Panc1 (cell line): ENCODE measurements around the gene TATDN3. TPM values are rescaled to one million over a fixed set of nuclear protein-coding genes. Genes with fewer than 3 reads are reported as not detected.

ENCODE experiments used
- ATAC-seq: fragments of 200-7000 bp; cut with Tn5 transposase; 2 replicates; pipeline ENCODE4 v1.9.1; 2020; ENCODE audit warnings: mild to moderate bottlenecking, moderate library complexity
- BruUV-seq: library from RNA; stranded (reverse); fragments of 400-500 nt; replicated peaks from 2 replicates; lab custom pipeline; 2021; lab: Mats Ljungman, UMichigan
- CTCF ChIA-PET: fragments of 300-600 bp; sonication (Branson Sonifier 250); formaldehyde crosslinking; loops from one replicate; lab custom pipeline; 2022; ENCODE audit warnings: antibody characterized with exemption; lab: Charles Lee
- POLR2A ChIA-PET: fragments of 300-600 bp; sonication (Branson Sonifier 250); formaldehyde crosslinking; loops from one replicate; lab custom pipeline; 2022; ENCODE audit warnings: antibody characterized with exemption; lab: Charles Lee
- DNase-seq: peaks from one replicate; pipeline ENCODE4 v3.0.0-alpha.2; 2010; ENCODE audit warnings: low read depth, low spot score
- H3K27ac ChIP-seq: 2 replicates; pipeline ENCODE4 v1.5.1; 2011; ENCODE audit warnings: mild to moderate bottlenecking, low read length, inconsistent platforms
- H3K27me3 ChIP-seq: fragments of 200-500 bp; sonication (Bioruptor generic); 2 replicates; pipeline ENCODE4 v1.6.0; 2014; ENCODE audit warnings: low read length, inconsistent platforms; ENCODE audit not compliant: control insufficient read depth, insufficient read depth
- H3K36me3 ChIP-seq: fragments of 200-500 bp; sonication (Bioruptor generic); 2 replicates; pipeline ENCODE4 v1.5.1; 2014; ENCODE audit warnings: inconsistent platforms, mild to moderate bottlenecking, low read length, moderate library complexity; ENCODE audit not compliant: control insufficient read depth, insufficient read depth
- H3K4me1 ChIP-seq: 2 replicates; pipeline ENCODE4 v1.5.1; 2011; ENCODE audit warnings: inconsistent platforms, mild to moderate bottlenecking, low read length, moderate library complexity; ENCODE audit not compliant: control insufficient read depth, insufficient read depth
- H3K4me3 ChIP-seq, 2 experiments: 2 replicates each; pipeline ENCODE4 v1.5.1; 2011 to 2012; ENCODE audit warnings: low read depth in 2 of 2, low read length in 2 of 2, mild to moderate bottlenecking in 2 of 2, inconsistent platforms in 1 of 2, moderate library complexity in 1 of 2
- H3K9me3 ChIP-seq: fragments of 200-500 bp; sonication (Bioruptor generic); 2 replicates; pipeline ENCODE4 v1.5.1; 2014; ENCODE audit warnings: low read depth, mild to moderate bottlenecking, inconsistent platforms, low read length, moderate library complexity; ENCODE audit not compliant: control insufficient read depth, insufficient read depth
- POLR2AphosphoS5 ChIP-seq: IDR thresholded peaks from 2 replicates; pipeline ENCODE4 v1.6.1; 2012; ENCODE audit warnings: mild to moderate bottlenecking, low read depth, low read length, moderate library complexity
- REST ChIP-seq, 2 experiments: IDR thresholded peaks; 2 replicates each; pipeline ENCODE4 v1.6.1; 2011 to 2012; ENCODE audit warnings: low read depth in 2 of 2, control low read depth in 1 of 2, low read length in 1 of 2, mild to moderate bottlenecking in 1 of 2, moderate library complexity in 1 of 2; ENCODE audit not compliant: insufficient read depth in 1 of 2
- SIN3A ChIP-seq: IDR thresholded peaks from 2 replicates; pipeline ENCODE4 v1.6.1; 2012; ENCODE audit warnings: low read depth, mild to moderate bottlenecking, low read length, moderate library complexity, borderline replicate concordance; ENCODE audit not compliant: insufficient read depth
- TCF7L2 ChIP-seq: IDR thresholded peaks from 2 replicates; pipeline ENCODE4 v1.6.1; 2011; ENCODE audit warnings: mild to moderate bottlenecking, low read depth, low read length, inconsistent platforms
- in situ Hi-C: cut with HindIII; loops from 2 replicates; pipeline ENCODE4 v1.10.0; 2016; ENCODE audit warnings: low sequenced_read_pairs, low pct_unique_long_range_greater_than_20kb
- intact Hi-C: fragments of 100-400 bp; cut with micrococcal nuclease; formaldehyde crosslinking; loops from one replicate; pipeline ENCODE4 v1.10.0; 2022; ENCODE audit not compliant: unreplicated experiment
- total RNA-seq: library from RNA; stranded (reverse); gene quantifications from one replicate; pipeline ENCODE4 v1.2.1, GENCODE V29; 2021; ENCODE audit not compliant: unreplicated experiment
- TF ChIP-seq, protein P1 (sequence below): fragments of 450-650 bp; IDR thresholded peaks from 2 replicates; pipeline ENCODE4 v1.5.1; 2017; ENCODE audit warnings: mild to moderate bottlenecking

Gene TATDN3
- total RNA-seq, 1 experiment from 2014 or later = 9.5 TPM

DNA sequence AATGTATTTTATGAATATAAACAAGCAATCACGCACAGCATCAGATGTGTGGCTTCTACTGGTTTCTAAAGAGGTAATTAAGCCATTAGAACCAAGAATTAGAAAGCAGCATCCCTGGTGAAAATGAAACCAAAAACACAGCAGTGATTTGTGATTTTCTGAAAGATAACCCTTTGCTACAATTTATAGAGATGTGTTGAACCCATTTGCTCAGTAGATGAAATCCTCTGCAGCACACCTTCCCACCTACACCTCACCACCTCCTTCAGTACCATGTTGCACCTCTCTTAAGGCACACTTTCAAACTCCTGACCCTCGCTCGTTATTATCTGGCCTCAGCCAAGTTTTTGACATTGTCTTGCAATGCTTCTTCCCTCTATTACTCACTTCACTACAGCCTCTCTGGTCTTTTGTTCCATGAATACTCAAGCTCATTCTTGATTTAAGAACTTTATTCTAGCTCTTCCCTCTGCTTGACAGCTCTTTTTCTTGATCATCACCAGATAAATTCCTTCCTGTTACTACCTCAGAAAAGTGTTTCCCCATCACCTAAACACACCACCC lies 38.7 kb upstream of the TATDN3 start:
- ATAC-seq (no peak), DNase-seq (no peak)
- no peaks in the 10 kb centered on the region for H3K27me3 ChIP-seq
- intact Hi-C loops (no loop called here), in situ Hi-C loops (no loop called here)
- H3K4me1 ChIP-seq = no peaks in the 10 kb centered on the region
- H3K4me3 ChIP-seq = no peak overlapping the region
- no peak overlapping the region for H3K27ac ChIP-seq
- no peaks in the 10 kb centered on the region for H3K36me3 ChIP-seq
- CTCF ChIA-PET = interaction anchor here (0.7 kb wide), 1 partner anchor 224 kb away, joined by 5 read pairs; no protein-coding TSS in a partner anchor
- BruUV-seq = no TSS peak
- POLR2A ChIA-PET = no interaction called here
- no peak for TF ChIP-seq POLR2AphosphoS5
- no peak for TF ChIP-seq REST (IDR thresholded peaks at IDR 0.05; ENCODE audit: insufficient read depth in 1 of 2, low read depth in 2 of 2, low read length in 1 of 2)
- TF ChIP-seq TCF7L2 = no peak
- TF ChIP-seq, protein P1, sequence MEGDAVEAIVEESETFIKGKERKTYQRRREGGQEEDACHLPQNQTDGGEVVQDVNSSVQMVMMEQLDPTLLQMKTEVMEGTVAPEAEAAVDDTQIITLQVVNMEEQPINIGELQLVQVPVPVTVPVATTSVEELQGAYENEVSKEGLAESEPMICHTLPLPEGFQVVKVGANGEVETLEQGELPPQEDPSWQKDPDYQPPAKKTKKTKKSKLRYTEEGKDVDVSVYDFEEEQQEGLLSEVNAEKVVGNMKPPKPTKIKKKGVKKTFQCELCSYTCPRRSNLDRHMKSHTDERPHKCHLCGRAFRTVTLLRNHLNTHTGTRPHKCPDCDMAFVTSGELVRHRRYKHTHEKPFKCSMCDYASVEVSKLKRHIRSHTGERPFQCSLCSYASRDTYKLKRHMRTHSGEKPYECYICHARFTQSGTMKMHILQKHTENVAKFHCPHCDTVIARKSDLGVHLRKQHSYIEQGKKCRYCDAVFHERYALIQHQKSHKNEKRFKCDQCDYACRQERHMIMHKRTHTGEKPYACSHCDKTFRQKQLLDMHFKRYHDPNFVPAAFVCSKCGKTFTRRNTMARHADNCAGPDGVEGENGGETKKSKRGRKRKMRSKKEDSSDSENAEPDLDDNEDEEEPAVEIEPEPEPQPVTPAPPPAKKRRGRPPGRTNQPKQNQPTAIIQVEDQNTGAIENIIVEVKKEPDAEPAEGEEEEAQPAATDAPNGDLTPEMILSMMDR = no peak
- TF ChIP-seq SIN3A = no peak
- H3K9me3 ChIP-seq = no peaks in the 10 kb centered on the region

- ChIA-PET CTCF (no interaction called here), POLR2A (no interaction called here)
- Histone ChIP-seq H3K27ac (no peak overlapping the region), H3K9me3 (no peaks in the 10 kb centered on the region), H3K36me3 (no peaks in the 10 kb centered on the region), H3K4me1 (no peaks in the 10 kb centered on the region), H3K27me3 (no peaks in the 10 kb centered on the region), H3K4me3 (no peak overlapping the region)
- intact Hi-C loops = no loop called here
- in situ Hi-C loops = no loop called here
- DNase-seq (no peak), ATAC-seq (no peak)
- no TSS peak for BruUV-seq
- TF ChIP-seq POLR2AphosphoS5 (no peak), REST (IDR thresholded peaks at IDR 0.05; ENCODE audit: insufficient read depth in 1 of 2, low read depth in 2 of 2, low read length in 1 of 2) (no peak), TCF7L2 (no peak), SIN3A (no peak)
- TF ChIP-seq, protein P1 = no peak
These were observed 37.9 kb upstream of the TATDN3 start for GRCh38 chr1:212753749-212754148.
